ENCODE measurements around the gene CENPX.

Gene CENPX

GRCh38 chr17:82007228-82007494 is 15.5 kb downstream of the CENPX start:
- no peak for TF ChIP-seq CTCF (IDR thresholded peaks at IDR 0.05; ENCODE audit: extremely low read depth, missing control alignments)
- DNase-seq (ENCODE audit: low spot score), result no peak

GRCh38 chr17:82006468-82007227 is 16.0 kb downstream of the CENPX start:
- DNase-seq (ENCODE audit: low spot score), result no peak

GRCh38 chr17:82005701-82006348 is 16.9 kb downstream of the CENPX start:
- TF ChIP-seq CTCF (IDR thresholded peaks at IDR 0.05; ENCODE audit: extremely low read depth, missing control alignments), result no peak
- DNase-seq (ENCODE audit: low spot score), result no peak

More at GRCh38 chr17:82006468-82007227, 16.0 kb downstream of the CENPX start:
- TF ChIP-seq CTCF (IDR thresholded peaks at IDR 0.05; ENCODE audit: extremely low read depth, missing control alignments), result no peak

GRCh38 chr17:82004517-82005455 is 17.9 kb downstream of the CENPX start:
- DNase-seq (ENCODE audit: low spot score), result no peak
- no peak for TF ChIP-seq CTCF (IDR thresholded peaks at IDR 0.05; ENCODE audit: extremely low read depth, missing control alignments)

- no peak for TF ChIP-seq CTCF (IDR thresholded peaks at IDR 0.05; ENCODE audit: extremely low read depth, missing control alignments)
- no peak for DNase-seq (ENCODE audit: low spot score)
These were observed 19.0 kb downstream of the CENPX start for GRCh38 chr17:82003411-82004381.

GRCh38 chr17:82001571-82002056 is 21.1 kb downstream of the CENPX start:
- DNase-seq (ENCODE audit: low spot score), result no peak
- TF ChIP-seq CTCF (IDR thresholded peaks at IDR 0.05; ENCODE audit: extremely low read depth, missing control alignments), result no peak
